Heart left ventricle (tissue), 16 donors: ENCODE results near the gene CCL17. TPM values are rescaled to one million over a fixed set of nuclear protein-coding genes. Genes with fewer than 3 reads are reported as not detected.
A peak's percentile ranks its signal among the peaks of the same experiment; 100 is the strongest.

Experiments
- ATAC-seq, 4 donors: fragments of 200-7000 bp; cut with Tn5 transposase; one replicate each; pipeline ENCODE4 v1.9.1; 2020 to 2022; ENCODE audit warnings: moderate library complexity in 4 of 4, mild to moderate bottlenecking in 3 of 4, moderate number of reproducible peaks in 1 of 4
- DNase-seq, 5 donors: peaks; one replicate each; pipeline ENCODE4 v3.0.0-alpha.2; 2020
- H3K27ac ChIP-seq, 12 donors: fragments of 200-600 bp; sonication (generic) in 4 of 12; one replicate each; pipeline versions ENCODE4 v1.5.0 to v1.8.0; 2016 to 2022; ENCODE audit warnings: mild to moderate bottlenecking in 2 of 12
- H3K27me3 ChIP-seq, 9 donors: fragments of 200-600 bp; sonication (generic) in 2 of 9; one replicate each; pipeline versions ENCODE4 v1.5.1 to v1.8.0; 2016 to 2022; ENCODE audit warnings: mild to moderate bottlenecking in 3 of 9
- H3K36me3 ChIP-seq, 9 donors: fragments of 200-600 bp; sonication (generic) in 2 of 9; one replicate each; pipeline versions ENCODE4 v1.5.0 to v1.8.0; 2018 to 2022; ENCODE audit warnings: mild to moderate bottlenecking in 2 of 9
- H3K4me1 ChIP-seq, 12 donors: fragments of 200-600 bp; sonication (generic) in 4 of 12; one replicate each; pipeline versions ENCODE4 v1.5.0 to v1.8.0; 2016 to 2022; ENCODE audit warnings: mild to moderate bottlenecking in 3 of 12
- H3K4me3 ChIP-seq, 12 donors: fragments of 200-600 bp; sonication (generic) in 4 of 12; one replicate each; pipeline versions ENCODE4 v1.5.0 to v1.8.0; 2017 to 2022; ENCODE audit warnings: mild to moderate bottlenecking in 9 of 12, moderate library complexity in 4 of 12
- H3K9me3 ChIP-seq, 12 donors: fragments of 200-600 bp; sonication (generic) in 4 of 12; one replicate each; pipeline versions ENCODE4 v1.5.0 to v1.8.0; 2016 to 2022; ENCODE audit warnings: mild to moderate bottlenecking in 1 of 12
- POLR2A ChIP-seq, 2 donors: fragments of 450-650 bp; IDR thresholded peaks; one replicate each; pipeline ENCODE4 v1.6.1; 2017; ENCODE audit warnings: antibody characterized with exemption in 2 of 2, mild to moderate bottlenecking in 2 of 2, moderate library complexity in 2 of 2
- WGBS, 4 donors: extraction: QIAGEN DNeasy Blood & Tissue Kit in 2 of 4; methylation state at CpG; one replicate each; pipeline versions ENCODE4 v1.1.5 to v1.1.7; 2013 to 2018; 5-methylcytosine and 5-hydroxymethylcytosine counted together
- intact Hi-C, 10 donors: fragments of 100-400 bp; cut with DNase I; formaldehyde crosslinking; loops; one replicate each; pipeline versions ENCODE4 v1.11.1 to v1.14.2; 2022
- polyA plus RNA-seq, 2 donors: library from polyadenylated mRNA; stranded (reverse); fragments of 200-250 nt; gene quantifications; one replicate each; pipeline ENCODE4 v1.2.3, GENCODE V29; 2013
- total RNA-seq, 9 donors: library from RNA; depleted of rRNA in 2 of 9; stranded (reverse); fragments of >200 nt in 2 of 9; fragmentation: NEBNext Ultra II Directional in 3 of 9; extraction: Animal tissue kit (Norgen Biotek cat#: 25700) in 3 of 9; gene quantifications; one replicate each; pipeline versions ENCODE4 v1.1.0 to v1.2.4, GENCODE V29; 2016 to 2023
- TF ChIP-seq, protein P1 (sequence below), 12 donors: fragments of 200-600 bp; sonication (generic) in 4 of 12; IDR thresholded peaks; one replicate each; pipeline versions ENCODE4 v1.5.0 to v1.8.0; 2018 to 2022; ENCODE audit warnings: antibody characterized with exemption in 12 of 12, mild to moderate bottlenecking in 5 of 12
- donor health status: ischemic (EF 13 %, LVEDD 7.1; RV severe dilation, severe dysfunction).
- donor health status: healthy with polysubstance abuse.
- donor health status: DM: no; HTN: yes; CAD: no.
- donor health status: DM: no; HTN: no; CAD: no.
- donor health status: ischemic (EF 25% LVEDD 6.9; RV normal size, moderate dysfunction).
- donor health status: ischemic (EF 25% LVEDD 5.7; RV mildly dilated, moderate dysfunction).
- donor health status: healthy.
- donor health status: DM: yes; HTN: yes; CAD: no.
- donor health status: ischemic (EF 35%, LVEDD 5.7; RV mildly dilated, moderate dysfunction).
- donor health status: nonischemic (EF 11% LVEDD 7.7; RV severe dilation, severe dysfunction).
- donor health status: DM: yes; HTN: yes; CAD: no.
- donor health status: PGD.
- donor health status: ischemic (EF 29% LVEDD 5.4; RV normal size, mild dysfunction).
- donor health status: nonischemic (EF 23%, LVEDD 6.1; RV moderate dilation, normal function).

Gene CCL17
- total and polyA plus RNA-seq, 11 donors = 0.26 to 4.0 (median 1.0) TPM; not detected in 8

DNA sequence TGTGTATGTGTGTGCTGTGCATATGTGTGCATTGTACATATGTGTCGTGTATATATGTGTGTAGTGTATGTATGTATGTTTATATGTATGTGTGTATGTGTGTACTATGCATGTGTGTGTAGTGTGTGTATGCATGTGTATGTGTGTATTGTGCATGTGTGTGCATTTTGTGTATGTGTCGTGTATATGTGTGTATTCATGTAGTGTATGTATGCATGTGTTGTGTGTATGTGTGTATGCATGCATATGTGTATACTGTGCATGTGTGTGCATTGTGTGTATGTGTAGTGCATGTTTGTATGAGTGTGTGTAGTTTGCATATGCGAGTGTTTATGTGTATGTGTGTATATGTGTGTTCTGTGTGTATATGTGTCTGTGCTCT, 15.5 kb upstream of the CCL17 start:
- H3K27ac ChIP-seq = no peak overlapping the region
- no peak for TF ChIP-seq POLR2A (IDR thresholded peaks at IDR 0.05)
- TF ChIP-seq, protein P1, sequence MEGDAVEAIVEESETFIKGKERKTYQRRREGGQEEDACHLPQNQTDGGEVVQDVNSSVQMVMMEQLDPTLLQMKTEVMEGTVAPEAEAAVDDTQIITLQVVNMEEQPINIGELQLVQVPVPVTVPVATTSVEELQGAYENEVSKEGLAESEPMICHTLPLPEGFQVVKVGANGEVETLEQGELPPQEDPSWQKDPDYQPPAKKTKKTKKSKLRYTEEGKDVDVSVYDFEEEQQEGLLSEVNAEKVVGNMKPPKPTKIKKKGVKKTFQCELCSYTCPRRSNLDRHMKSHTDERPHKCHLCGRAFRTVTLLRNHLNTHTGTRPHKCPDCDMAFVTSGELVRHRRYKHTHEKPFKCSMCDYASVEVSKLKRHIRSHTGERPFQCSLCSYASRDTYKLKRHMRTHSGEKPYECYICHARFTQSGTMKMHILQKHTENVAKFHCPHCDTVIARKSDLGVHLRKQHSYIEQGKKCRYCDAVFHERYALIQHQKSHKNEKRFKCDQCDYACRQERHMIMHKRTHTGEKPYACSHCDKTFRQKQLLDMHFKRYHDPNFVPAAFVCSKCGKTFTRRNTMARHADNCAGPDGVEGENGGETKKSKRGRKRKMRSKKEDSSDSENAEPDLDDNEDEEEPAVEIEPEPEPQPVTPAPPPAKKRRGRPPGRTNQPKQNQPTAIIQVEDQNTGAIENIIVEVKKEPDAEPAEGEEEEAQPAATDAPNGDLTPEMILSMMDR (IDR thresholded peaks at IDR 0.05) = no peak
- intact Hi-C loops = no loop called here
- H3K9me3 ChIP-seq = no peaks in the 10 kb centered on the region
- no peak overlapping the region for H3K4me3 ChIP-seq
- 94 to 100% (median 97%) methylated on average over 3 of the region's 3 CpGs for WGBS, 4 donors
- ATAC-seq = no peak
- H3K4me1 ChIP-seq = peaks cover 3 to 59% (median 34%) of the 10 kb centered on the region in 12 donors
- H3K36me3 ChIP-seq = no peaks in the 10 kb centered on the region
- no peak for DNase-seq
- no peaks in the 10 kb centered on the region for H3K27me3 ChIP-seq

DNA sequence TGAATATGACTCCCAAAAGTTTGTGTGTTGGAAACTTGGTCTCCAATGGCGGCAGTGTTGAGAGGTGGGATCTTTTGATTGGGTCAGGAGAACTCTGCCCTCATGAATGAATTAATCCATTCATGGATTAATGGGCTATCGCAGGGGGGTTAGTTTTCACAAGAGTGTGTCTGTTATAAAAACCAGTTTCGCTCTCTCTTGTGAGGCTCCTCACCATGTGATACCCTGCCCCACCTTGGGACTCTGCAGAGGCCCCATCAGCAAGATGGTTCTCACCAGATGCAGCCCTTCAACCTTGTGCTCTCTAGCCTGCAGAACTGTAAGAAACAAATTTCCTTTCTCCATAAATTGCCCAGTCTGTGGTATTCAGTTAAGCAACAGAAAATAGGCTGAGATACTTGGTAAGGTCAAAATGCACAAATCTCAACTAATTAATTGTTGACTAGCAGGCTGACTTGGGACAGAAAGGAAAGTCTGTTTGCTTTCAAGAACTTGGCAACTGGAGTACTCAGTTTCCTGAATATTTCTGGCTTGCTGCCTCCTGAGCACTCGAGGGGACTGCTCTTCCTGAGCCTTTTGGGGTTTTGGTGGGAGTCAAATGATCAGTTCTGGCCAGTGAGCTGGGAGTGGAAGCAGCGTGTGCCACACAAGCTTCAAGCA, 13.8 kb upstream of the CCL17 start:
- WGBS, 4 donors = 61 to 70% (median 68%) methylated on average over 5 of the region's 5 CpGs
- Histone ChIP-seq H3K27me3 (no peaks in the 10 kb centered on the region), H3K9me3 (no peaks in the 10 kb centered on the region), H3K4me1 (peaks cover 0 to 53% (median 26%) of the 10 kb centered on the region in 12 donors), H3K27ac (peak overlapping the region in 8 of 12 donors; percentile 19 to 55 (median 37)), H3K36me3 (no peaks in the 10 kb centered on the region), H3K4me3 (no peak overlapping the region)
- no peak for DNase-seq
- no peak for TF ChIP-seq POLR2A (IDR thresholded peaks at IDR 0.05)
- TF ChIP-seq, protein P1 (IDR thresholded peaks at IDR 0.05) = no peak
- ATAC-seq = peak in 2 of 4 donors; percentile 47 to 62
- intact Hi-C loops = no loop called here

DNA sequence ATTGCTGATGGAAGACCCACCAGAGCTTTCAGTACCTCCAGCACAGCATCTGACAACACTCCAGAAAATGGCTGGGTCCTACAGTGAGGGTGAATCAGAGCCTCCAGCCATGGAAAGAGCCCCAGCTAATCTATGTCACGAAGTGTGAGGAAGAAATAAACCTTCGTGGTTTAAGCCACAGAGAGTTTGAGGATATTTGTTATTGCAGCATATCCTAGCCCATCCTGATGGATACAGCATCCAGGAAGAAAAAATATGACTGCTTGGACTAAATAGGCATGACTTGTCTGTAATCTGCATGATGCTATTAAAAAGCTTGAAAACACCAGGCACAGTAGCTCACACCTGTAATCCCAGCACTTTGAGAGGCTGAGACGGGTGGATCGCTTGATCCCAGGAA, 13.3 kb upstream of the CCL17 start:
- intact Hi-C loops = no loop called here
- no peaks in the 10 kb centered on the region for H3K27me3 ChIP-seq
- H3K4me3 ChIP-seq = no peak overlapping the region
- H3K4me1 ChIP-seq = peaks cover 0 to 48% (median 22%) of the 10 kb centered on the region in 12 donors
- no peak for DNase-seq
- 68 to 80% (median 72%) methylated on average over 4 of the region's 4 CpGs for WGBS, 4 donors
- ATAC-seq = peak in 1 of 4 donors; percentile 17
- no peaks in the 10 kb centered on the region for H3K9me3 ChIP-seq
- TF ChIP-seq POLR2A (IDR thresholded peaks at IDR 0.05) = no peak
- TF ChIP-seq, protein P1 (IDR thresholded peaks at IDR 0.05) = no peak
- H3K36me3 ChIP-seq = no peaks in the 10 kb centered on the region
- H3K27ac ChIP-seq = peak overlapping the region in 7 of 12 donors; percentile 24 to 55 (median 46)

DNA sequence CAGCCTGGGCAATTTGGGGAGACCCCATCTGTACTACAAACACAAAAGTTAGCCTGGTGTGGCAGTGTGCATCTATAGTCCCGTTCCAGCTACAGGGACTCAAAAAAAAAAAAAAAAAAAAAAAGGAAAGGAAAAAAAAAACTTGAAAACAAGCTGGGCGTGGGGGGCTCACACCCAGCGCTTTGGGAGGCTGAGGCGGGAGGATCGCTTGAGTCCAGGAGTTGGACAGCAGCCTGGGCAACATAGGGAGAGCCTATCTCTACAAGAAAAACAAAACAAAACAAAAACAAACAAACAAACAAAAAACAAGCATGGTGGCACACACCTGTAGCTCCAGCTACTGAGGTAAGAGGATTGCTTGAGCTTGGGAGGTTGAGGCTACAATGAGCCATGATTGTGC, 12.9 kb upstream of the CCL17 start:
- no peak for ATAC-seq
- no peak for DNase-seq
- intact Hi-C loops = no loop called here
- Histone ChIP-seq H3K27me3 (no peaks in the 10 kb centered on the region), H3K4me3 (no peak overlapping the region), H3K27ac (peak overlapping the region in 1 of 12 donors; percentile 52), H3K9me3 (no peaks in the 10 kb centered on the region), H3K36me3 (no peaks in the 10 kb centered on the region), H3K4me1 (peaks cover 0 to 44% (median 18%) of the 10 kb centered on the region in 12 donors)
- WGBS, 4 donors = 70 to 82% (median 76%) methylated on average over 5 of the region's 5 CpGs
- TF ChIP-seq, protein P1 (IDR thresholded peaks at IDR 0.05) = no peak
- TF ChIP-seq POLR2A (IDR thresholded peaks at IDR 0.05) = no peak
